Upper lobe of right lung (tissue), 1 donor: ENCODE measurements around the gene EIF4E2. TPM values are rescaled to one million over a fixed set of nuclear protein-coding genes. Genes with fewer than 3 reads are reported as not detected.

Experiments
- ATAC-seq: fragments of 200-7000 bp; cut with Tn5 transposase; one replicate; pipeline ENCODE4 v1.9.1; 2020; ENCODE audit warnings: mild to moderate bottlenecking, moderate library complexity
- DNase-seq: peaks from one replicate; pipeline ENCODE4 v3.0.0-alpha.2; 2020
- H3K27ac ChIP-seq: fragments of 200-600 bp; one replicate; pipeline ENCODE4 v1.8.0; 2022
- H3K27me3 ChIP-seq: fragments of 200-600 bp; one replicate; pipeline ENCODE4 v1.8.0; 2022; ENCODE audit warnings: mild to moderate bottlenecking
- H3K36me3 ChIP-seq: fragments of 200-600 bp; one replicate; pipeline ENCODE4 v1.8.0; 2022
- H3K4me1 ChIP-seq: fragments of 200-600 bp; one replicate; pipeline ENCODE4 v1.8.0; 2022
- H3K4me3 ChIP-seq: fragments of 200-600 bp; one replicate; pipeline ENCODE4 v1.8.0; 2022; ENCODE audit warnings: mild to moderate bottlenecking
- H3K9me3 ChIP-seq: fragments of 200-600 bp; one replicate; pipeline ENCODE4 v1.8.0; 2022
- intact Hi-C: fragments of 100-400 bp; cut with DNase I; formaldehyde crosslinking; loops from one replicate; pipeline ENCODE4 v1.11.0; 2022
- total RNA-seq: library from RNA; stranded (reverse); fragmentation: NEBNext Ultra II Directional; extraction: Animal tissue kit (Norgen Biotek cat#: 25700); gene quantifications from one replicate; pipeline ENCODE4 v1.2.1, GENCODE V29; 2021
- TF ChIP-seq, protein P1 (sequence below): fragments of 200-600 bp; IDR thresholded peaks from one replicate; pipeline ENCODE4 v1.8.0; 2022; ENCODE audit warnings: antibody characterized with exemption
- donor health status: DM: no; HTN: yes; CAD: no; lungs with severe emphysema.

EIF4E2 gene
- total RNA-seq, 1 donor from 2014 or later = 68.0 TPM

DNA sequence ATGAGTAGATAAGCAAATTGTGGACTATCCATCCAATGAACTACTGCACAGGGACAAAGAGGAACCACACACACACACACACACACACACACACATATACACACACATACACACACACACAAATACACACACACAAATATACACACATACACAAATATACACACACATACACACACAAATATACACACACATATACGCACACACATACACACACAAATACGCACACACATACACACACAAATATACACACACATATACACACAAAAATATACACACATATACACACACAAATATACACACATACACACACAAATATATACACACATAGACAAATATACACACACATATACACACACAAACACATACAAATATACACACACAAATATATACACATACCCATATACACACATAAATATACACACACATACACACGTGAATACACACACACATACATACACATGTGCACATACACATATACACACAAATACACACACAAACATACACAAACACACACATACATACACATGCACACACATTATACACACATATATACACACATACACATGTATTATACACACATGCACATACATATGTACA lies 63.1 kb downstream of the EIF4E2 start:
- Histone ChIP-seq H3K4me1 (no peaks in the 10 kb centered on the region), H3K27me3 (no peaks in the 10 kb centered on the region), H3K36me3 (no peaks in the 10 kb centered on the region), H3K4me3 (no peak overlapping the region), H3K27ac (no peak overlapping the region), H3K9me3 (no peaks in the 10 kb centered on the region)
- TF ChIP-seq, protein P1, sequence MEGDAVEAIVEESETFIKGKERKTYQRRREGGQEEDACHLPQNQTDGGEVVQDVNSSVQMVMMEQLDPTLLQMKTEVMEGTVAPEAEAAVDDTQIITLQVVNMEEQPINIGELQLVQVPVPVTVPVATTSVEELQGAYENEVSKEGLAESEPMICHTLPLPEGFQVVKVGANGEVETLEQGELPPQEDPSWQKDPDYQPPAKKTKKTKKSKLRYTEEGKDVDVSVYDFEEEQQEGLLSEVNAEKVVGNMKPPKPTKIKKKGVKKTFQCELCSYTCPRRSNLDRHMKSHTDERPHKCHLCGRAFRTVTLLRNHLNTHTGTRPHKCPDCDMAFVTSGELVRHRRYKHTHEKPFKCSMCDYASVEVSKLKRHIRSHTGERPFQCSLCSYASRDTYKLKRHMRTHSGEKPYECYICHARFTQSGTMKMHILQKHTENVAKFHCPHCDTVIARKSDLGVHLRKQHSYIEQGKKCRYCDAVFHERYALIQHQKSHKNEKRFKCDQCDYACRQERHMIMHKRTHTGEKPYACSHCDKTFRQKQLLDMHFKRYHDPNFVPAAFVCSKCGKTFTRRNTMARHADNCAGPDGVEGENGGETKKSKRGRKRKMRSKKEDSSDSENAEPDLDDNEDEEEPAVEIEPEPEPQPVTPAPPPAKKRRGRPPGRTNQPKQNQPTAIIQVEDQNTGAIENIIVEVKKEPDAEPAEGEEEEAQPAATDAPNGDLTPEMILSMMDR = no peak
- no peak for DNase-seq
- ATAC-seq = no peak
- intact Hi-C loops = no loop called here

DNA sequence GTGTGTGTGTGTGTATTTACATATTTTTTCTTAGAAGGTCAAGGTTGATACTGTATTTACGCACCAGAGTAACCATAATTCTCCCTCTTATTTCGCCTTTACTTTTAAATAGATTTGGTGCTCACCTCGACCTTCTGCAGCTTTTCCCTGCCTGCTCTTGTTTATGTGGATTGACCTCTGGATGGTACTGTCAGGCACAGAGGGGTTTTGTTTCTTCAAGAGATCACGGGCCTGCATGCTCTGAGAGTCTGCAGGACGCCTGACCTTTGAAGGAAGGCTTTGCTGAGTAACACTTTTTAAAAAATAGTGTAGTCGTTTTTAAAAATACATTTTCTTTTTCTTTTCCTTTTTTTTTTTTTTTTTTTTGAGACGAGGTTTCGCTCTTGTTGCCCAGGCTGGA lies 64.8 kb downstream of the EIF4E2 start:
- intact Hi-C loops = no loop called here
- Histone ChIP-seq H3K9me3 (no peaks in the 10 kb centered on the region), H3K4me1 (no peaks in the 10 kb centered on the region), H3K27ac (no peak overlapping the region), H3K27me3 (no peaks in the 10 kb centered on the region), H3K4me3 (no peak overlapping the region), H3K36me3 (no peaks in the 10 kb centered on the region)
- no peak for DNase-seq
- ATAC-seq = no peak
- TF ChIP-seq, protein P1 = no peak

Other genes with a start within 250 kb of the EIF4E2 start
- gene ALPP, start 171.9 kb upstream of the EIF4E2 start, total RNA-seq = 9.5 TPM
- gene ALPG, start 143.8 kb upstream of the EIF4E2 start, total RNA-seq = 0.49 TPM
- gene ALPI, start 94.5 kb upstream of the EIF4E2 start, total RNA-seq = not detected
- gene ECEL1, start 62.9 kb upstream of the EIF4E2 start, total RNA-seq = not detected
- gene PRSS56, start 30.3 kb upstream of the EIF4E2 start, total RNA-seq = not detected
- gene CHRND, start 24.5 kb upstream of the EIF4E2 start, total RNA-seq = not detected
- not detected for gene CHRNG, start 11.0 kb upstream of the EIF4E2 start, total RNA-seq
- gene TIGD1, start 132 bp upstream of the EIF4E2 start, total RNA-seq = 3.9 TPM
- gene EFHD1, start 82.9 kb downstream of the EIF4E2 start, total RNA-seq = 10.7 TPM
- 70.5 TPM for gene GIGYF2, start 146.6 kb downstream of the EIF4E2 start, total RNA-seq
- gene KCNJ13, start 225.9 kb downstream of the EIF4E2 start, total RNA-seq = not detected